ENCODE data around the gene BAIAP2L1.

The BAIAP2L1 gene

DNA sequence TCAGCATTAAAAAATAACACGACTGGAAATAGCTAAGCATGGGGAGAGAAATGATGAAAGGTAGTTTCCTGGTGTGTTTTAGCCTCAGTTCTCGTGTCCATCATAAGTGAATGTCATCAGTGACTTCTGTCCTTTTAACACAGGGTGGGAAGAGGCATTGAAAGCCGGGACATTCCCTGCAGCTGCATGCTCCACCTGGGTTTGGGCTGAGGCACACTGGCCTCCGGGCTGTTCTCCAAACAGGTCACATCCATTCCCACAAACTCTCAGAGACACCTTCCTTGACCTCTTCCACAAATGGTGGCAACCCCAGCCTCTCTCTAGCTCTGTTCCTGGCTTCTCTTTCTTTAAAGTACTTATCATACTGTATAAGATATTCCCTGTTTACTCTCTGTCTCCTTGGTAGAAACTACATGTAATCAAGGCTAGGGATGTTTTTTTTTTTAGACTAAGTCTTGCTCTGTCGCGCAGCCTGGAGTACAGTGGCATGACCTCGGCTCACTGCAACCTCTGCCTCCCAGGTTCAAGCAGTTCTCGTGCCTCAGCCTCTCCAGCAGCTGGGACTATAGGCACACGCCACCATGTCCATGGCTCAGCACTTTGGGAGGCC is 22.6 kb downstream of the BAIAP2L1 start:
- TF ChIP-seq, protein P1, sequence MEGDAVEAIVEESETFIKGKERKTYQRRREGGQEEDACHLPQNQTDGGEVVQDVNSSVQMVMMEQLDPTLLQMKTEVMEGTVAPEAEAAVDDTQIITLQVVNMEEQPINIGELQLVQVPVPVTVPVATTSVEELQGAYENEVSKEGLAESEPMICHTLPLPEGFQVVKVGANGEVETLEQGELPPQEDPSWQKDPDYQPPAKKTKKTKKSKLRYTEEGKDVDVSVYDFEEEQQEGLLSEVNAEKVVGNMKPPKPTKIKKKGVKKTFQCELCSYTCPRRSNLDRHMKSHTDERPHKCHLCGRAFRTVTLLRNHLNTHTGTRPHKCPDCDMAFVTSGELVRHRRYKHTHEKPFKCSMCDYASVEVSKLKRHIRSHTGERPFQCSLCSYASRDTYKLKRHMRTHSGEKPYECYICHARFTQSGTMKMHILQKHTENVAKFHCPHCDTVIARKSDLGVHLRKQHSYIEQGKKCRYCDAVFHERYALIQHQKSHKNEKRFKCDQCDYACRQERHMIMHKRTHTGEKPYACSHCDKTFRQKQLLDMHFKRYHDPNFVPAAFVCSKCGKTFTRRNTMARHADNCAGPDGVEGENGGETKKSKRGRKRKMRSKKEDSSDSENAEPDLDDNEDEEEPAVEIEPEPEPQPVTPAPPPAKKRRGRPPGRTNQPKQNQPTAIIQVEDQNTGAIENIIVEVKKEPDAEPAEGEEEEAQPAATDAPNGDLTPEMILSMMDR (IDR thresholded peaks at IDR 0.05; ENCODE audit: low read depth, low read length, missing control alignments): no peak
- no peak for DNase-seq (ENCODE audit: extremely low read depth, low read depth)
- H3K4me3 ChIP-seq (replicated peaks; ENCODE audit: low read depth, low read length): no peak overlapping the region

DNA sequence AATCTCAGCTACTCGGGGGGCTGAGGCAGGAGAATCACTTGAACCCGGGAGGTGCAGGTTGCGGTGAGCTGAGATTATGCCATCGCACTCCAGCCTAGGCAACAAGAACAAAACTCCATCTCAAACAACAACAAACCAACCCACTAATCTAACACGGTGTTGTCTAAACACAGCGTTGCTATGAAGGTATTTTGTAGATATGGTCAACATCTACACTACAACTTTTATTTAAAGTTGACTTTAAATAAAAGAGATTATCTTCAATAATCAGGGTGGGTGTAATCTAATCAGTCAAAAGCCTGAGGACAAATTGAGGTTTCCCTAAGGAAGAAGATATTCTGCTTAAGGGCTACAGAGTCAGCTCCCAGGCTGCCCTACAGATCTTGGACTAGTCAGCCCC is 24.2 kb downstream of the BAIAP2L1 start:
- TF ChIP-seq, protein P1 (IDR thresholded peaks at IDR 0.05; ENCODE audit: low read depth, low read length, missing control alignments): no peak

DNA sequence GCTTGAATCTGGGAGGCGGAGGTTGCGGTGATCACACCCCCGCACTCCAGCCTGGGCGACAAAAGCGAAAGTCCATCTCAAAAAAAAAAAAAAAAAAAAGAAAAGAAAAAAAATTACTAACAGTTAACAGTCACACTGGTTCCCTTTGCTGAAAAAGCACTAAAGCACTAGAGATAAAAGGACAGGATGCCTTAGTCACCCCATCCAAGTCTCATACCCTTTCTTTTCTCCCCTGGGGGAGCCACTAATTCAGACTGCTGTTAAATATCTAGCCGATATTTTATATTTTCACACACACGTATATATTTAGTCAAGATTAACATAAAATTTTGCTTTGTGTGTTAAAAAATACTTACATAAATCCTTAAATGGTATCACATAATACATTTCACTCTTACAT is 25.2 kb downstream of the BAIAP2L1 start:
- TF ChIP-seq, protein P1 (IDR thresholded peaks at IDR 0.05; ENCODE audit: low read depth, low read length, missing control alignments): no peak
- DNase-seq (ENCODE audit: extremely low read depth, low read depth): no peak
- H3K4me3 ChIP-seq (replicated peaks; ENCODE audit: low read depth, low read length): no peak overlapping the region

More for the DNA sequence above, 24.2 kb downstream of the BAIAP2L1 start:
- no peak overlapping the region for H3K4me3 ChIP-seq (replicated peaks; ENCODE audit: low read depth, low read length)
- no peak for DNase-seq (ENCODE audit: extremely low read depth, low read depth)

DNA sequence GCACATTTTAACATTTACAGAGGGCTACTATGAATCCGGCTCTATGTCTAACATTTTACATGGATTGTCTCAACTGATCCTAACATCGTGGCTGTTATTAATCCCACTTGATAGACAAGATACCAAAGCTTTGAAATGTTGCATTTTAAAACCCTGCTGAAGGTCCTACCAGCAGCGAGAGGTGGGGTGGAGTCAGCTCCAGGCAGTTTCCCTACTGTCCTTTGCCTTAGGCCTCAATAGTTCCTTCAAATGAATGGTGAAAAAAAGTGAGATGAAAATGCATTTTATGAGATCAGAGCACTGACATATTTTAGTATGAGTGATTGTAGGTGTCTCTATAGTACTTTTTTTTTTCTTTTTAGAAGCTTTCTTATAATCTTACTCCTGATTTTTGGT is 26.6 kb downstream of the BAIAP2L1 start:
- H3K4me3 ChIP-seq (replicated peaks; ENCODE audit: low read depth, low read length): no peak overlapping the region
- DNase-seq (ENCODE audit: extremely low read depth, low read depth): no peak
- TF ChIP-seq, protein P1 (IDR thresholded peaks at IDR 0.05; ENCODE audit: low read depth, low read length, missing control alignments): no peak

DNA sequence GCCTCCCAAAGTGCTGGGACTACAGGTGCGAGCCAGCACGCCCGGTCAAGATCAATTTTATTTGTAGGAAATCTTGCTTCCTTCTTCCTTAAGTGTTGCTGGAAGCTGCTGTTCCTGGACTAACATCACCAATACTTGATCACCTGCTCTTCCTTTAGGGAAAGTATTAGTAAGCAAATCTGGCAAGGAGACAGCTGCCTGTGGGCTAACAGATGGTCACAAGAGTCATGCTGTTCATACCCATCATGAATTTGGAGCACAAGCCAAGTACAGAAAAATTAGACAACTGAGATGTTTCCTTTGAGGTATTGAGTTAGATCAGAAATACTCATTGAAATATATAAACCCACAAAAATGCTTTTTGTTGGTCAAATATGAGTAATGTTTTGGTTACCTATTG is 27.9 kb downstream of the BAIAP2L1 start:
- TF ChIP-seq, protein P1 (IDR thresholded peaks at IDR 0.05; ENCODE audit: low read depth, low read length, missing control alignments): no peak
- no peak overlapping the region for H3K4me3 ChIP-seq (replicated peaks; ENCODE audit: low read depth, low read length)
- no peak for DNase-seq (ENCODE audit: extremely low read depth, low read depth)

DNA sequence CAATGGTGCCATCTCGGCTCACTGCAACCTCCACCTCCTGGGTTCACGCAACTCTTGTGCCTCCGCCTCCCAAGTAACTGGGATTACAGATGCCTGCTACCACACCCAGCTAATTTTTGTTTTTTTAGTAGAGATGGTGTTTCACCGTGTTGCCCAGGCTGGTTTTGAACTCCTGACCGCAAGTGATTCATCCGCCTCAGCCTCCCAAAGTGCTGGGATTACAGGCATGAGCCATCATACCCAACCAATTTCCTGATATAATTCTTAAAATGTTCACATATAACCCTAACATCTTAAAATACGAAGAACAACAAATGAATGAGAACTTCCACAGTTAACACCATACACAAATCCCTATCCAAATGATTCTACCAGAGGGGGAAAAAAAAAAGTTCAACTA is 31.2 kb downstream of the BAIAP2L1 start:
- TF ChIP-seq, protein P1 (IDR thresholded peaks at IDR 0.05; ENCODE audit: low read depth, low read length, missing control alignments): no peak
- H3K4me3 ChIP-seq (replicated peaks; ENCODE audit: low read depth, low read length): no peak overlapping the region
- DNase-seq (ENCODE audit: extremely low read depth, low read depth): no peak

DNA sequence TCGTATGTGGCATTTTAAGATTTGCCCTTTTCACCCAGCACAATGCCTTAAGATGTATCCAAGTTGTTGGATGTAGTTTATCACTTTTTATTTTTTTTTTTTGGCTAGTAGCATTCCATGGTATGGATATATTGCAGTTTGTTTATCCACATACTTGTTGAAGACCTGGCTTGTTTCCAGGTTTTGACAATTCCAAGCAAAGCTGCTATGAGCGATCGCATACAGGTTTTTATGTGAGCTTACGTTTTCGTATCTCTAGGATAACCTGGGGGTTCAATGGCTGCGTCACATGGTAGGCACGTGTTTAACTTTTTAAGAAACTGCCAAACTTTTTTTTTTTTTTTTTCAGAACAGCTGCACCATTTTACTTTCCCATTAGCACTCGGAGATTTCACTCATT is 32.2 kb downstream of the BAIAP2L1 start:
- no peak overlapping the region for H3K4me3 ChIP-seq (replicated peaks; ENCODE audit: low read depth, low read length)
- DNase-seq (ENCODE audit: extremely low read depth, low read depth): no peak
- TF ChIP-seq, protein P1 (IDR thresholded peaks at IDR 0.05; ENCODE audit: low read depth, low read length, missing control alignments): no peak

All from HFF-Myc (cell line).